ENCODE measurements around the gene KIF7.
"Not testable (repeated sequence)": the region's sequence is repeated elsewhere in the genome, so short reads cannot be mapped to it uniquely, and the experiment has no call there.

The KIF7 gene, protein sequence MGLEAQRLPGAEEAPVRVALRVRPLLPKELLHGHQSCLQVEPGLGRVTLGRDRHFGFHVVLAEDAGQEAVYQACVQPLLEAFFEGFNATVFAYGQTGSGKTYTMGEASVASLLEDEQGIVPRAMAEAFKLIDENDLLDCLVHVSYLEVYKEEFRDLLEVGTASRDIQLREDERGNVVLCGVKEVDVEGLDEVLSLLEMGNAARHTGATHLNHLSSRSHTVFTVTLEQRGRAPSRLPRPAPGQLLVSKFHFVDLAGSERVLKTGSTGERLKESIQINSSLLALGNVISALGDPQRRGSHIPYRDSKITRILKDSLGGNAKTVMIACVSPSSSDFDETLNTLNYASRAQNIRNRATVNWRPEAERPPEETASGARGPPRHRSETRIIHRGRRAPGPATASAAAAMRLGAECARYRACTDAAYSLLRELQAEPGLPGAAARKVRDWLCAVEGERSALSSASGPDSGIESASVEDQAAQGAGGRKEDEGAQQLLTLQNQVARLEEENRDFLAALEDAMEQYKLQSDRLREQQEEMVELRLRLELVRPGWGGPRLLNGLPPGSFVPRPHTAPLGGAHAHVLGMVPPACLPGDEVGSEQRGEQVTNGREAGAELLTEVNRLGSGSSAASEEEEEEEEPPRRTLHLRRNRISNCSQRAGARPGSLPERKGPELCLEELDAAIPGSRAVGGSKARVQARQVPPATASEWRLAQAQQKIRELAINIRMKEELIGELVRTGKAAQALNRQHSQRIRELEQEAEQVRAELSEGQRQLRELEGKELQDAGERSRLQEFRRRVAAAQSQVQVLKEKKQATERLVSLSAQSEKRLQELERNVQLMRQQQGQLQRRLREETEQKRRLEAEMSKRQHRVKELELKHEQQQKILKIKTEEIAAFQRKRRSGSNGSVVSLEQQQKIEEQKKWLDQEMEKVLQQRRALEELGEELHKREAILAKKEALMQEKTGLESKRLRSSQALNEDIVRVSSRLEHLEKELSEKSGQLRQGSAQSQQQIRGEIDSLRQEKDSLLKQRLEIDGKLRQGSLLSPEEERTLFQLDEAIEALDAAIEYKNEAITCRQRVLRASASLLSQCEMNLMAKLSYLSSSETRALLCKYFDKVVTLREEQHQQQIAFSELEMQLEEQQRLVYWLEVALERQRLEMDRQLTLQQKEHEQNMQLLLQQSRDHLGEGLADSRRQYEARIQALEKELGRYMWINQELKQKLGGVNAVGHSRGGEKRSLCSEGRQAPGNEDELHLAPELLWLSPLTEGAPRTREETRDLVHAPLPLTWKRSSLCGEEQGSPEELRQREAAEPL (N-terminal part only)

GRCh38 chr15:89654847-89655805 lies at the start of gene KIF7:
TSS of gene KIF7 (minus strand) at chr15:89655467. CDS start at chr15:89652930, 2,537 bp downstream.
- in situ Hi-C loops (cut with MboI; ENCODE audit: low sequenced_read_pairs) = no loop called here

DNA sequence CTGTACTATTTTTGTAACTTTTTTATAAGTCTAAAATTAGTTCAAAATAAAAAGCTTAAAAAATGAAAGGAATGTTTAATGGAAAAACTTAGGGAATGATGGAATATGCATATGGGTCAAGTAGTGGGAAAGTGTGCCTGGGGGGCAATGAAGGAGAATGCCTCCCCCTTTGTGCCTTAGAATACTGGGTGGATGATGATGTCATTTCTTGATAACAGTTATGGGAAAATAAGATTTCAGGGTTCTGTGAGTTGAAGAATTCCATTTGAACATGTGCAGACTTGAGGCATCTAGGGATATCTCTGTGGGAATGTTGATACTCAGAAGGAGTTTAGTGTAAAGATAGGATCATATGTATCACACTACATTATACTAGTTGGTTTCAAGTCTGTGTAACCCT lies 49.1 kb upstream of the KIF7 start:
- in situ Hi-C loops (cut with MboI; ENCODE audit: low sequenced_read_pairs) = no loop called here

- in situ Hi-C loops (cut with MboI; ENCODE audit: low sequenced_read_pairs) = no loop called here
Observed at GRCh38 chr15:89695198-89695597, 39.9 kb upstream of the KIF7 start.

GRCh38 chr15:89693696-89694095 lies 38.4 kb upstream of the KIF7 start:
- in situ Hi-C loops (cut with MboI; ENCODE audit: low sequenced_read_pairs) = no loop called here

GRCh38 chr15:89693091-89693490 lies 37.8 kb upstream of the KIF7 start:
- in situ Hi-C loops (cut with MboI; ENCODE audit: low sequenced_read_pairs) = no loop called here

GRCh38 chr15:89690276-89691218 lies 35.3 kb upstream of the KIF7 start, which contains the start of the genes PEX11A and WDR93:
TSS of gene PEX11A (minus strand) at chr15:89690754. CDS start at chr15:89690632, 122 bp downstream.
TSS of gene WDR93 (plus strand) at chr15:89690811. CDS start at chr15:89701747, 10,936 bp downstream.
- in situ Hi-C loops (cut with MboI; ENCODE audit: low sequenced_read_pairs) = no loop called here

- in situ Hi-C loops (cut with MboI; ENCODE audit: low sequenced_read_pairs) = not testable (repeated sequence)
Observed at GRCh38 chr15:89689930-89690275, 34.6 kb upstream of the KIF7 start.

DNA sequence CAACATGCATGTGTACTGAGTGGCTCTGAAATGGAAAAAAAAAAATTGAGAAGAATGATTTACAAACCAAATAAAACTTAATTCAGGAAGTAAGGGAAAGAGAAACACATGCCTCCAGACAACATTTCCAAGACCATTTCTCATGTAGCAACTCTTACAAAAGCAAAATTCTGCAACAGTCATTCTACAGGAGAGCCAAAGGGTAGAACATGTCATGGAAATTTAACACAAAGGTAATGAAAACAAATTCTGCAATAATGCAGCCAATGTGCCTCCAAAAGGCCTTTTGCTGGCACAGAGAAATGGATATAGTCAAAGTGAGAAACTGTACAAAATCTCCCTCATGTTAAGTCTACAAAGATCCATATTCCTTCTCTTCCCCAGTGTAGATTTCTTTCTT lies 31.3 kb upstream of the KIF7 start:
- in situ Hi-C loops (cut with MboI; ENCODE audit: low sequenced_read_pairs) = no loop called here

DNA sequence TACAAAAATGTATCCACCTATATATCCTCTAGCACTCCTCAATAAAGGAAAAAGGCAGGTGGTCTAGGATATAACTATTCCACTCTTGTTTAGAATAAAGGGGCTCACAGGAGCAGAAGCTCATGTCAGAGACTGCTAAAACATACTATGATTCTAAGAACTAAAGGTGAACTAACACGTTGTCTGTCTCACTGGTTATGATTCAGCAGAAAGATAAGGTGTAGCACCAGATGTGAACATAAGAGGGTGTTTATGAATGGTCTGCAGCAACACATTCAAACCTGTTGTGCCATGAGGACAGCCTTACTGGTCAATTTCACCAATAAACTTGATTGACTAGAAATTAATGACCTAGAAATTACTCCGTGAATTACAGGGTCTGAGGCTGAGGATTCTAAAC lies 30.7 kb upstream of the KIF7 start:
- in situ Hi-C loops (cut with MboI; ENCODE audit: low sequenced_read_pairs) = no loop called here

GRCh38 chr15:89681146-89681545 lies 25.9 kb upstream of the KIF7 start:
- in situ Hi-C loops (cut with MboI; ENCODE audit: low sequenced_read_pairs) = no loop called here

- in situ Hi-C loops (cut with MboI; ENCODE audit: low sequenced_read_pairs) = no loop called here
Observed at GRCh38 chr15:89680282-89680873, 25.1 kb upstream of the KIF7 start.

DNA sequence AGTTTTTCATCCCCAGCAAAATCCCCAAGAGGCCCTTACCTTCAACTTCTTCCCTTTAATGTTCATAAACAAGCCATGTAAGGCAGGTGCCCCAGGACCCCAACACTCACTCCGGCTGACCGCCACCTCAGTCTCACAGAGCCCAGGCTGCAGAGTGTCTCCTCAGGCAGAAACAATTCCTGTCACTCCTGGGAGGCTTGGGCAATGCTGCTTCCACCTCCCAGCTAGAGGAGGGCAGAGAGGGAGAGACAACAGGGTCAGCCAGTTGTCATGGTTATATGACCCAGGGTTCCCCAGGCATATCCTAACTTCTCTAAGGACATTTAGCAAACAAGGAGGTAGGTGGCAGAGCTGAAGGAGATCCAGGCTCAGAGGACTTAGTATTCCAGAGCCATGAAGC lies 23.9 kb upstream of the KIF7 start, which contains the start of gene PLIN1:
TSS of gene PLIN1 (minus strand) at position 156 of the 400 bp plus-strand sequence. CDS start 1,878 bp downstream, outside the sequence.
- in situ Hi-C loops (cut with MboI; ENCODE audit: low sequenced_read_pairs) = no loop called here

DNA sequence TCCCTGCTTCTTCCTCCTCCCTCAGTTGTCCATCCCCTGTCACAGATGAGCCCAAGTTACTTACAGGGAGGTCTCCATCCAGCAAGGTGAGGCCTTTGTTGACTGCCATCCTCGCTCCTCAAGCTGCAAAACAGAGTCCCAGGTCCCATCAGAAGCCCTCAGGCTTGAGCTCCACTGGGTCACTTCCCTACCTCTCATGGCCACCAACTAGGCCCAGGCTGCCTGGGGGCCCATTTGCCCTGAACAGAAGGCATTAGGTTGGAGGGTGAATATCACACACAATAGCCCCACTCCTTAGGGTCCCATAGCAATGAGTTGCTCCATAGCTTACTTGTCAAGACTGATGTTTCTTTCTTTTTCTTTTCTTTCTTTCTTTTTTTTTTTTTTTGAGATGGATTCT lies 22.1 kb upstream of the KIF7 start:
- in situ Hi-C loops (cut with MboI; ENCODE audit: low sequenced_read_pairs) = no loop called here

GRCh38 chr15:89675606-89676005 lies 20.3 kb upstream of the KIF7 start:
- in situ Hi-C loops (cut with MboI; ENCODE audit: low sequenced_read_pairs) = no loop called here

DNA sequence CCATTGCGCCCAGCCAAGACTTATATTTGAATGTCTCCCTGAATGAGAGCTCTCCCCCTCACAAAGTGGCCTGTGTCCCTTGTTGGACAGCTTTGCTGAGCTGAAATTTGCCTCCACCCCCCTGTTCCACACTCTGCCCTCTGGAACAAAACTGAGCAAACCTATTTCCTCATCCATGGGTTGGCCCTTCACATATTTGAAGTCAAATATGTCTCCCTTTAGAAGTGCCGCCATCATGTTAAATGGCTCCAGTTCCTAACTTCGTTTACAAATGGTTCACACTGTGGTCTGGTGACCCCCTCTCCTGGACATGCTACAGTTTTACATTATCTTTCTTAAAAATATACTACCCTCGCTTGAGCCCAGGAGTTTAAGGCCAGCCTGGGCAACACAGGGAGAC lies 19.3 kb upstream of the KIF7 start:
- in situ Hi-C loops (cut with MboI; ENCODE audit: low sequenced_read_pairs) = no loop called here

- in situ Hi-C loops (cut with MboI; ENCODE audit: low sequenced_read_pairs) = no loop called here
Observed at GRCh38 chr15:89673165-89673512, 17.9 kb upstream of the KIF7 start.

DNA sequence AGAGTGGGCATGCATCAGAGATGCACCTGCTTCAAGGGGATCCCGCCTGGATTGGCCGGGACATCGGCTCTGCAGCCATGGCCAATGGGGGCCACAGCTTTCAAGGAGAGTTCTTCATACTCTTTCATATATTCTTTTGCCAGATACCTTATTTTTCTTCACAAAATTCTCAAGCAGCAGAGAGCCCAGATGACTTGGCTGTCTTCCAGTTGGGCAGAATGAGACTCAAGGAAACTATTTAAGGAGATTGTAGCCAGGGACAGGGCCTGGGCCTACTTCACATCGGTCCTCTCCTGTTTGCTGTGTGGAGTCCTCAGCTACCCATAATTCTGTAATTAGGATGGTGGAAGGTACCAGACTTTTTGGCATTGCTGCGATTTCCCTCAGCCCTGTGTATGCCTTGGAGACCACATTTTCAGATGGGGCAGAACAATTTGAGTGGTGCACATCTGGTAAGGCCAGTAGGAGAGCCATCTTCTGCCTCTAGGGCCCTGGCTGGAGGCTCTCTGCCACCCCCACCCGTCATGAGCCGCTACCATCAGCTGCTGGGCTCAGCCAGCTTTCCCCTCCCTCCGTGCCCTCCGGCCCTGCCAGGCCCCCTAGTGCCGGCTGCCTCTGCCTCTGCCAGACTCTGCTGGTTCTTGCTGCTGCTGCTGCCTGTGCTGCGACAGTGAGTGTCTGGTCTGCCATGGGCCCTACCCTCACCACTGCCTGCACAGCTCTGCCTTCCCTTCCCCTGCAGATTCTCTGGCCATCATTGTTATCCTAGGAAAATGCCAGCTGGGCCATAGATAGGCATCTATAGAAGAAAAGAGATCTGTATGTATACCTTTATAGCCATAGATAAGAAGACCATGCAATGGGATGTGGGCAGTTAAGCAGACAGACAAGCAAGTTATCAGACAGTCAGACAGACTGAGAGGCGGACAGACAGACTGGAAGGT lies 17.2 kb upstream of the KIF7 start:
- in situ Hi-C loops (cut with MboI; ENCODE audit: low sequenced_read_pairs) = no loop called here
